ENCODE results near the gene RSL24D1.

DNA sequence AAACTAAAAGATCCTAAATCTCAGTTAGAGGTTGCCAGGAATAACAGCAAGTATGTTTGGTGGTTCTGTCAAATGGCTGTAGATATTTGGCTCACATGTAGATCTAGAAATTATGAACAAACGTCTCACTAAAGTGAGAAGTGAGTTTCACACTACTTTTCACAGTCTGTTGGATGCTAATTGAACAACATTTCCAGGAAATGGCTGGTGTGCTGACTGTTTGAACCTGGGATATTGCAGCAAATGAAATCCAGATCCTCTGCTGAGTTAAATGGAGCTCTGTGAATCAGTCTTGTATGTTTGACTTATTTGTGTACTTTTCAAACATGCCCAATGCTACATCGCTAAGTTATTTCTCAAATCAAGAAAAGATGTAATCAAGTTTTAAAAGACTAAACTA, 21.3 kb upstream of the RSL24D1 start:
- TF ChIP-seq, protein P1, sequence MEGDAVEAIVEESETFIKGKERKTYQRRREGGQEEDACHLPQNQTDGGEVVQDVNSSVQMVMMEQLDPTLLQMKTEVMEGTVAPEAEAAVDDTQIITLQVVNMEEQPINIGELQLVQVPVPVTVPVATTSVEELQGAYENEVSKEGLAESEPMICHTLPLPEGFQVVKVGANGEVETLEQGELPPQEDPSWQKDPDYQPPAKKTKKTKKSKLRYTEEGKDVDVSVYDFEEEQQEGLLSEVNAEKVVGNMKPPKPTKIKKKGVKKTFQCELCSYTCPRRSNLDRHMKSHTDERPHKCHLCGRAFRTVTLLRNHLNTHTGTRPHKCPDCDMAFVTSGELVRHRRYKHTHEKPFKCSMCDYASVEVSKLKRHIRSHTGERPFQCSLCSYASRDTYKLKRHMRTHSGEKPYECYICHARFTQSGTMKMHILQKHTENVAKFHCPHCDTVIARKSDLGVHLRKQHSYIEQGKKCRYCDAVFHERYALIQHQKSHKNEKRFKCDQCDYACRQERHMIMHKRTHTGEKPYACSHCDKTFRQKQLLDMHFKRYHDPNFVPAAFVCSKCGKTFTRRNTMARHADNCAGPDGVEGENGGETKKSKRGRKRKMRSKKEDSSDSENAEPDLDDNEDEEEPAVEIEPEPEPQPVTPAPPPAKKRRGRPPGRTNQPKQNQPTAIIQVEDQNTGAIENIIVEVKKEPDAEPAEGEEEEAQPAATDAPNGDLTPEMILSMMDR (IDR thresholded peaks at IDR 0.05), result no peak
- no peak for TF ChIP-seq EP300 (IDR thresholded peaks at IDR 0.05)
